HL-60 (cell line): Measurements from ENCODE around the gene CLEC6A.

ENCODE experiments used
- CTCF ChIP-seq: IDR thresholded peaks from one replicate; pipeline ENCODE4 v1.5.1; 2011; ENCODE audit warnings: low read length, control low read depth, inconsistent platforms; ENCODE audit not compliant: insufficient read depth
- POLR2AphosphoS5 ChIP-seq: IDR thresholded peaks from 2 replicates; pipeline ENCODE4 v1.6.1; 2012; ENCODE audit warnings: low read depth

GRCh38 chr12:8519171-8519570, 63.4 kb downstream of the CLEC6A start:
- TF ChIP-seq POLR2AphosphoS5 (no peak), CTCF (no peak)
